Activated T-helper 9 cell treated with anti-CD3 and anti-CD28 coated beads, Interleukin-2, amount 50 U/mL, for 16 hours (primary cell): ENCODE data around the gene XRCC3.

Experiments
- DNase-seq: peaks from one replicate; pipeline ENCODE4 v3.0.0-alpha.2; 2020; ENCODE audit warnings: low read depth

XRCC3 gene

DNA sequence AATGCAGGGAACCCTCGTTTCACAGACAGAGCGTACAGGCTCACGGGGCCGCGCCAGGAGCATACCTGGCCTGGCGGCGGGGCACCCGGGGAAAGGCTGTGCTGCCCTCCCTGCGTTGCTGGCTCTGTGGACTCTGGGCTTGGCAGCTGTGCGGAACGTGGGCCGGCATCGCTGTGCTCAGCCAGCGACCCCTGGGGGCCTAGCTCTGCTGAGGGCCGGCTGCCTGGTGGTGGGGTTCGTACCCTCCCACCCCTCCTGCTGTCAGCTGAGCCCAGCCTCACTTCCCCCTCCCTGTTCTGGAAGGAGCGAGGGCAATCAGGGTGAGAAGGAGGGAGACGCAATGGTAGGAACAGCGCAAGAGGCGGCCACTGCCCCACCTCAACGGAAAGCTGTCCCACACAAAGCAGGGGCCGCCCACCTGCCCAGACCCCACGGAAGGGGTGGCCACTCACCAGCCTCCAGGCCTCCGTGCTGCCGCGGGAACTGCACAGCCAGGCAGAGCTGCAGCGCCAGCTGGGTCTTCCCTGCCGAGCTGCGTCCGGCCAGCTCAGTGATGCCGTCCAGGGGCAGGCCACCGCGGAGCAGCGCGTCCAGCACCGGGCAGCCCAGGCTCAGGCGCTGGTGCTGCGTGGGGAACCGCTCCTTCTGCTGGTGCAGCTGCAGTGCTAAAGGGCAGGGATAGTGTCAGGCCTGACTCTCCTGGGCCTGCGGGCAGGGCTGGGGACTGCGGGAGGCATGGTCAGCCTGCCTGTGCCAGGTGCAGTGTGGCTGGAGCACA lies 8.5 kb downstream of the XRCC3 start:
- no peak for DNase-seq

DNA sequence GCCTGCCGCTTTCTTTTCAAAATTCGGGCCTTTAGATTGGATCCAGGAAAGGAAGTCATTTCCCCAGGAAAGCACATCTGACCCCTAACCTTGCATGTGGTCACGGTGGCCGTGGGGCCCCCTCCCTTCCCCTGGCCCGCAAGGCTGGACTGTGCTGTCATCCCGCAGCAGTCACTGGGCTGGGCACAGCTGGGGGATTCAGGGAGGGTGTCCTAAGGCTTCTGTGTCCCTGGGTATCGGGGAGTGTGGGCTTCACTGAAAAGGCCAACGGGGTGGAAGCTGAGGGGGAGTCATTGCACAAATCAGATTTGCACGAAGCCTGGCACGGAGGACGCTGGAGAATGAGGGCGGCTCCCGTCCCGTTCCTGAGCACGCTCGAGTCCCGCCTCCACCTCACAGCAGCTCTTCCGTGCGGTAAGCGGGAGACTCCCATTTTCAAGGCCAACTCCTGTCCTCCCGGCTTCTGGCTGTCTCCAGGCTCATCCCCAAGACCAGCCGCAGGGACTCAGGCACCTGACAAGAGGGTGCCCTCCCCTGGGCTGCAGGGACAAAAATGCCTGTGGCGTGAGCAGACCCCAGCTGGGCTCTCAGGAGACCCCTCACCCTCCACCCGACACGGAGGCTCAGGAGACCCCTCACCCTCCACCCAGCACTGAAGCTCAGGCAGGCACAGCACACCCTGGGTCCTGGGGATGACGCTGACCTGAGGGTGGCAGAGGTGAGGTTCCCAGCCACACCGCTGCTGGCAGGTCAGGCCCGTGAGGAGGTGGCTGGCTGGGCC lies 9.6 kb downstream of the XRCC3 start:
- no peak for DNase-seq

DNA sequence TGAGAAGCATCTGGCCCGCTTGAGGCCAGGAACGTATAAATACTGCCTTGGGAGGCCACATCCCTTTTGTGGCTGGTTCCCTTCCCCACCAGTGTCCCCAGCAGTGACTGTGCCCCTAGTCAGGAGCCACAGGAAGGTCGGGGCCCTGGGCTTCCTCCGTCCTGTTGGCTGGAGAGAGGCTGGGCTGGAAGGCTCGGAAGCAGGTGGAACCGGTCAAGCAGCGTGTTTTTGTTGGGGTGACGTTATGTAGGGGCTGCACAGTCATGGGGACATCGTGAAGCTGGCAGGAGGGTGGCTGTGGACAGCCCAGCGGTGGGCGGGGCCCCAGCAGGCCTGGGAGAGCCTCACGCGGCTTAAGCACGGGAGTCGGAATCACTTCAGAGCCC lies 10.1 kb downstream of the XRCC3 start:
- no peak for DNase-seq

DNA sequence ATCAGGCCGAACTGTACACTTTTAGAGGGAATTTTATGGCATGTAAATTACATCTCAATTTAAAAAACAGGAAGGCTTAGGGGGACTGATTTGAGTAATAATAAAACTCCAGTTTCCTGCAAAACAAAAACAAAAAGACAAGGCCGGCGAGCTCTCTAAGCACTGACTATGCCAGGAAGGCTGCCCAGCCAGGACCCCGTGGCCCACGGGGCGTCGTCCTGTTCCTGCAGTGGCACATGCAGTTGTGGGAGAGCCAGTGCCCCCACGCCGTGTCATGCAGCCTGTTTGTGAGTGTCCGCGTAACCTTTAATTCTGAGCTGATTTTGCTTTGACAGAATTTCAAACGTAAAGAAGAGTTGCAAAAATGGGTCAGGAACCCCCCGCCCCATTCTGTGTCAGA lies 10.5 kb downstream of the XRCC3 start:
- DNase-seq, result no peak

DNA sequence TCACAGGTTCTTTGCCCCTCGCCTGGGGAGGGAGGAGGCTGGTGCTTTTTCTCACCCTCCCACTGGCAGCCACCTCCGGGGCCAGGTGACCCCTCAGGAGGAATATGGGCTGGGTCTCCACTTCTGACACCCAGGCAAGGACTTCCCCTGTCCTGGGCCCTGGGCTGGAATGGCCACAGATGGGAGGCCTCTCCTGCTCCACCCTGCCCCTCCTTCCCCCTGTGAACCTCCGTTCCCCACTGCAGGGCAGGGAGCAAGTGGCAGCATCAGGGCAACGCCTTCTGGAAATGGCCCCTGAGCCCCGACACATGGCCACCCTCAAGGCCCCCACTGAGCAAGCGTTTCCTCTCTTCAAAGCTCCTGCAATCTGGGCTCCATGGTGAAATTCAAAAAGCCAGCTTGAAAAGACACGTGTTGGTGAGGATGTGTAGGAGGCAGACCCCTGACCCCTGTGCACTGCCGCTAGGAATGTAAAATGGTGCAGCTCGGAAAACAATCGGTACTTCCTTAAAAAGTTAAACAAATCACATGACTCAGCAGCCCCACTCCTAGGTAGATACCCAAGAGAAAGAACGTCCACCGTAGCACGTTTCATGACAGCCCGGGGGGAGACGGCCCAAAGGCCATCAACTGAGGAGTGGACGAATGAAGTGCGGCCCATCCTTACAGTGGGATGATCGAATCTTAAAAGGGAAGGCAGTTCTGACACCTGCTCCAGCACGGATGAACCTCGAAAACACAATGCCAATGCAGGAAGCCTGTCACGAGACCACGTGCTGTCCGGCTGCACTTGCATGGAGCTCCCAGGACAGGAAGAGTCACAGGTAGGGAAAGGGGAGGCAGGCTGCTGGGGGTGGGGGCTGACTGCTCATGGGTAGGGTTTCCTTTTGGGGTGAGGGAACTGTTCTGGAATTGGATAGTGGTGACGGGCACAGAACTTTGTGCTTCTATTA lies 11.5 kb downstream of the XRCC3 start:
- no peak for DNase-seq

DNA sequence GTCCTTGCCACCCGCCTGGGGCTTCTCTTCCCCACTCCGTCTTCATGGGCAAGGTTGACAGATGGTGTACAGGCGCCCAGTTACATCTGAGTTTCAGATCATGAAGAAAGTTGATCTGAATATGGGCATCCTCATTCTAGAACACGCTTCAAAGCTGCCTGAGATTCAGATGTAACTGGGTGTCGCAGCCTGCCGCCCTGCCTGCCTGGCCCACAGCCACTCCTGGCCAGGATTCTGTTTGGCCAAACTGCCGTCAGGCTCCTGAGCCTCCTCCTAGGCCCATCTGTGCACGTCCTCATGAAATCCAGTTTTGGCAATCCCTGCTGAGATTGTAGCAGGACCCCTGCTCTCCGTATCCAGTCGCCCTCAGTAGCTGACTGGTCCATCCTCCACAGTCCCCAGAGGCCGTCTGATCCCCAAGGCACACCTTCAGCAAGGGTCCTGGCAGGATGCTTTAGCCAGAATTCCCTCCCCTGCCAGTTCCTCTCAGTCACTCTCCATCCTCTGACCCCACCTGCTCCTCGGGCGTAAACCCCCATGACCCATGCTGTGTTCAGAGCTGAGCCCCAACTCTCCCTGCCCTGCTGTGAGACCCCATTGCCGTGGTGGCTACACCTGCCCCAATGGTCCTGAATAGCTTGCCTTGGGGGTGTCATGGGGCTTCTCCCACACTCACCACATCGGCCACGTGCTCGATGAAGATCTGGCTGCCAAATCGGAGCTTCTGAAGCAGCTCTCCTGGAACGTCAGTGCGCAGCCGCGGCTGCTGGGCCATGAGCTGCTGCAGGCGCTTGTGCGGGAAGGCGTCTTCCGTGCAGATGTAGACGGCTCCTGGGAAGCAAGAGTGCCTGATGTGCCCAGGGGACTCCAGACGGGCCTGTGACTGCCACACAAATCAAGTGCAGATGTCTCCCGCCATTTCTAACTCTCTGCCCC lies 12.5 kb downstream of the XRCC3 start:
- DNase-seq, result no peak

DNA sequence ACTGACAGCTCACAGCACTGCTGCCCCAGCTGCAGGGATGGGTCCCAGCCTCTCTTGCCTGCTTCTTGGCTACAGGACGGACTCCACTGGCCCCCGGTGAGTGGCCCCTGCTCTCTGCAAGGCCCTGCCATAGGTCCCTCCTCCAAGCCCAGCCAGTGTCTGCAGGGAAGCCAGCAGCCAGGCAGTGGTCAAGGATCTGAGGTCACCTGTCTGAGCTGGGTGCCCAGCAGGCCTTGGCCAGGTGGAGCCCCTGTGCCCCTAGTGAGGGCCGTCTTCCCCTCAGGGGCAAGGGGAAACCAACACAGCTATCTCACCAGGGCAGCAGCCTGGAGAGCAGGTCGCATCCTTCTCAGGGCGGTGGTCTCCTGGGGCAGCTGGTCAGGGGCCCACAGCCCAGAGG lies 13.2 kb downstream of the XRCC3 start:
- DNase-seq, result no peak

DNA sequence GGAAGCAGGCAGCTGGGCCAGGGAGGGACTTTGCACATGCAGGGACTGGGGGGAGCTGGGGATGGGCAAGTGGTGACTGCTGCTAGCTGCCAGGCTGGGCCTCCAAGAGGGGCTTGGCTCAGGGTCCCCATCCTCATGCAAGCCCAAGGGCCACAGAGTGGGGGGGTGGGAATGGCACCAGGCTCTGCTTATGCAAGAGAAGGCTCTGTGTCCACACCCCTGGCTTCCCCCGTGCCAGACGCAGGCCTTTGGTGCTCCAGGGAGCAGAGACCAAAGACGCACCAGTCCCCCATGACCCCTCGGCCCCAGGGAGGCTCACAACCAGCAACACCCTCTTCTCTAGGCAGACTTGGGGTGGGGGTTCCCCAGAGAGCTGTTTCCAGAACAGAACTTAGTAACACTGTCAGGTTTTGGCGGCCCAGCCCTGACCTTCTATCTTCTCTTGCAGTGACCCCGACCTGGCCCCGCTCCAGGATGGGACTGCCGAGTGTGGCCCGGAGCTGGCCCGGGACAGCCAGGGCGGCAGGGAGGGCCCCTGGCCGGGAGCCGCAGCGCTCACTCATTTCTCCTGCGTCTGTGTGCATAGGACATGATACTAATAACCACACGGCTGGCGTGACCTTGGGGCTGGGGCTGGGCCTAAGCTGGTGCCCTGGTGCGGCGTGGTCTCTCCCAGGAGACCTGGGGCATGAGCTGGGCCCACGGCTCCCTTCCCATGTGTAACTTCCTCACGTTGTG lies 14.3 kb downstream of the XRCC3 start:
- no peak for DNase-seq

DNA sequence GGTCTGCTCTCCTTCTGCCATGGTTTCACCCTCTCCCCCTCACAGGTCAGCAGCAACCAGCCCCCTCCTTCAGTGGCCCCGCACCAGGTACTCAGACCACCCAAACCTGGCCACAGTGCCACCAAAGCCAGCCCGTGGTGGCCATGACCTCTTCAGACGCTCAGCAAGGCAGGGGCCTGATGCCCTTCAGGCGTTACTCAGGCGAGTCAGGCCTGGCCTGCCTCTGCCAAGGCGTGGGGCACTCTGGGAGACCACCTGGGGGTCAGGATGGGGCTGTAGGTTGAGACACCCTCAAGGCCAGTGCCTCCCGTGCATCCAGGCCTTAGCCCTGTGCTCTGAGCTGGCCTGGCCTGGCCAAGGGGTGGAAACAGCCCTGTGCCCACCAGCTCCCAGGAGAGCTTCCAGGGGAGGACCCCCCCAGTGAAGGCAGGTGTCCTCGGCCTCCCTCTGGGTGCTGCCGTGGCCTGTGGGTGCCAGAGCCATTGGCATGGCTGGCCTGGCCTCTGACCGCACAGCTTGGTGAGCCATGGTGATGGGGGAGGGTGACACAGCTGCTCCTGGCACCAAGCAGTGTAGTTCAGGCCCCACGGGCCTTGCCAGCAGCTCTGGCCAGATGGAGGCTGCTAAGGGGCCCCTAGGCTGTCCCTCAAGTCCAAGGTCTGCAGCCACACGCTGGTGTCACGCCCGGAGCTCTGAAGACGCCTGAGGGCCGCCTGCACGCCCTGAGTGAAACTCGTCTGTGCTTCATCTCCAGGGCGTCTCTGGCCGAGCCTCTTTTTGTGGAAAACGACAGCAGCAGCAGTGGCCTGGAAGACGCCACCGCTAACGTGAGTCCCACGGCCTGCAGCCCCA lies 15.1 kb downstream of the XRCC3 start:
- no peak for DNase-seq

DNA sequence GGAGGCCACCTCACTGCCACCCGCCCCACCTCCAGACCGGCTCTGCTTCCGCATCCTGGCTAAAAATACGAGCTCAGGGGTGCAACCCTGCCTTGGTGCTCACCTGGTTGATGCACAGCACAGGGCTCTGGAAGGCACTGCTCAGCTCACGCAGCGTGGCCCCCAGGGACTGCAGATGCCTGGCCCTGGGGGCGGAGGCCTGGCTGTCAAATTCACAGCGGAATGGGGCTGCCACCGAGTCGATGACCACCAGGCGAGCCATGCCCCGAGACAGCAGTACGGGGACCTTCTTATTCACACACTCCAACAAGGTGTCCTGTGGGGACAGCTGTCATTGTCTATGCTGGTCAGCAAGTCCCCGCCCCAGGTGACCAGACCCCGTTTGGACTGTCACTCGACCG lies 16.0 kb downstream of the XRCC3 start:
- DNase-seq, result no peak

DNA sequence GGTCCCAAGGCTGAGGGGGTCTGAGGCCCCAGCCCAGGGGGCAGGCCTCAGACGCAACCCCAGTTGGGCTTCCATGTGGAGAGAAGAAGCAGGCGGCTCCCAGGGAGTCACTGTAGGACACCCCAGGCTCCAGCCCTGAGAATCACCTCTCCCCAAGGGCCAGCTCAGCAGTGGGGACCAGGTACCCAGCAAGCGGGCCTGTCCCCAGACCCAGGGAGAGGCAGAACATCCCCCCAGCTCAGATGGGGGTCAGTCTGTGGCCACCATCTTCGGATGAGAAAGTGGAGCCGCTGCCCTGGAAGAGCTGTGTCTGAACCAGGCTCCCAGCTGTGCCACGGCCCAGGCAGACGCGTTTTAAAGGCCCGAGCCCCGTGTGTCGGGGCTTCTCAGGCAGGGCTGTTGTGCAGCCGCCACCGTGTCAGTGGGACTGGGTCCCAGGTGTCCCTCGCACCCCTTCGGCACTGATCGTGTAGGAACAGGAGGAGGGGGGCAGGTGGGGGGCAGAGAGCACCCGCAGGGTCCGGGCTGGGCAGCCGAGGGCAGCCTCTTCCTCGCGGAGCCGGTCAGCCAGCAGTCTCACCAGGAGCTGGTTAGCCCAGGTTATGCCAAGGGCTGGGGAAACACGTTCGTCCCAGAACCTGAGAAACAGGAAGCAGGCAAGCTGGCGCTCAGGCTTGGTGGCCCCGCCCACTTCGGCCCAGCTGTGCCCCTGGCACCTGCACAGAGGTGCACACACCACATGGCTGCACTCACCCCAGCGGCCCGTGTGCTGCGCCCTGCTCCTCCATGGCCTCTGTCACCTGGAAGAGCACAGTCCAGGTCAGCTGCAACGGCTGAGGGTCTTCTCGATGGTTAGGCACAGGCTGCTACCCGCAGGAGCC lies 16.6 kb downstream of the XRCC3 start:
- DNase-seq, result no peak

DNA sequence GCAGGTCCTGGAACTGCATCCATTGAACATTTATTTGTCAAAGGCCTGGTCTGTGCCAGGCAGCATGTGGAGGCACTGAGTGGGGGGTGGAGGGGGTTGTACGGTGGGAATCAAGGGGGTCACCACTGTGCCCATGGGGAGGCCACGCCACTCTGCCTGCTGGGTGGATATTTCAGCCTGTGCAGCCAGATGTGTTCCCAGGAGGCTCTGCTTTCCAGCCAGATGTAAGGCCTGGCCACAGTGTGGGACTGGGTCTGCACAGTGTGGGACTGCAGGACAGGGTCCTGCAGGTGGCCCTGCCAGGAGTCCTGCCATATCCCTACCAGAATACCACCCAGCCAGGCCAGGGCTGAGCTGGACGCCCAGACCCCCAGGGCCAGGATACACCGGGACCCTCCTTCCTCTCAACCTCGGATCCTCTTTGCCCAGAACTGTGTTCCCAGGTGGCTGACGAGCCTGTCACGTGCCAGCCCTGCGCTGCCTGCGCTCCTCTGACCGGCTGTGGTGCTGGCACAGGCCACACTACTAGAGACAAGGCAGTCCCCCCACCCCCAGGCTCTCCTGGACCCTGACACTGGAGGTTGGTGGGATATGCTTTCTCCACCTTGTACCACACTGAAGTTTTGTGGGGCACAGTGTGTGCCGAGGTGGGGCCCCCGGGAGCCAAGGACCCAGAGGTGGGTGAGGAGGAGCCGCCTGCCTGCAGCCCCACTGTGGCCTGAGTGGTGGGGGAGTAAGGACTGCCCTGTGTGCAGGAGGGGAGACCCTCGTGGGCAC lies 17.5 kb downstream of the XRCC3 start:
- DNase-seq, result no peak

DNA sequence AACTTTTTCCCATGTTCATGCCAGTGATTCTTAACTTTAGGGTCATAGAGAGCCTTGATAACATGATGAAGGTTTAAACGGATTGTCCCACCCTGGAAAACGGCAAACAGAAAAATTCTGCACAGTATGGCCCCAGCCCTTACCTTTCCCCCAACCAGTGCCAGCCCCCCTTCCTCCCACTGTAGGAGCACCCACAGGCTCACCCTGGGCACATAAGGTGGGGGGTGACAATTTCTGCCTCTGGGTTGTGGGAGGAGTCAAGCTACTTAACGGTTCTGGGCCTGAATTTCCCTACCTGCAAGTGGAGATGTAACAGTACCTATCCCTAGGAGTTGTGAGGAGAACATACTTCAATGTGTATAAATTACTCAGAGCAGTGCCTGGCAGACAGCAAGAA lies 18.0 kb downstream of the XRCC3 start:
- DNase-seq, result no peak

DNA sequence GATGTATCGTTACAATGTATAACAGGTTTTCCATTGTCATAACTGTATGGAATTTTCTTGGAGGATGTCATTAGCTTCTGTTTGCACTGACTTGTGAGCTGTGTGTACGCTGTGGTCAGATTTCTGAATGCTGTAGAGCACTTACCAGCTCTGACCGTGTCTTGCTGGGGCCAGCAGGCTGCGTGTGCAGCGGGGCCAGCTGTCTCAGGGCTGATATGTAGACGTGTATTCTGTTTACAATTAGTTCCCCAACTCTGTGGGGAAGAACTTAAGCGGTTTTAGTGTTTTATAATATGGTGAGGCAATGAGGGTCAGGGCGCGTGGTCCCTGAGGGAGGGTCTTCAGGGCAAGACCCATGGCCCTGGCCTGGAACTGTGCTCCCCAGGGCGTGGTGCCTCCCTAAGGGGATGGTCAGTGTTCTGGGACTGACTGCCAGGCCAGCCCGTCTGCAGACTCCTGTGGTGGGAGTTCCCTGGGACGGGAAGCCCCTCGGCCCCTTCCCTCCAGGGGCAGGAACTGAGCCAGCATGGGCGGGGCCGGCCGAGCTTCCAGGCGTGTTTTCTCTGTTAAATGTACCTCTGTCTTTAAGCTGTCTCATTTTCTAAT lies 18.7 kb downstream of the XRCC3 start:
- DNase-seq, result no peak

DNA sequence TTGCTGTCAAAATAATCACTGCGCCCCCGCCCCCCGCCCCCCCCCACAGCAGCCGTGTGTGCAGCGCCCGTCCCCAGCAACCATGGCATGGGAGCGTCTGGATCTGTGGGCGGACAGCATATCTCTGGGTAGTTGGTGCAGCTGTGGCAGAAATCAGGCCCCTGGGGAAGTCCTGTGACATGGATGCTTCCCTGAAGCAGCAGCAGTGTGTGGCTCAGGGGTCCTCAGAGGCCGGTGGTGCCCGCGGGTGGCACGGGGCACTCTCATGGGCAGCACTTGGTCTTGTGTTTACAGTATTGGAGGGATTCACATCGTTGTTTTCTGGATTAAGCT lies 19.2 kb downstream of the XRCC3 start:
- no peak for DNase-seq

DNA sequence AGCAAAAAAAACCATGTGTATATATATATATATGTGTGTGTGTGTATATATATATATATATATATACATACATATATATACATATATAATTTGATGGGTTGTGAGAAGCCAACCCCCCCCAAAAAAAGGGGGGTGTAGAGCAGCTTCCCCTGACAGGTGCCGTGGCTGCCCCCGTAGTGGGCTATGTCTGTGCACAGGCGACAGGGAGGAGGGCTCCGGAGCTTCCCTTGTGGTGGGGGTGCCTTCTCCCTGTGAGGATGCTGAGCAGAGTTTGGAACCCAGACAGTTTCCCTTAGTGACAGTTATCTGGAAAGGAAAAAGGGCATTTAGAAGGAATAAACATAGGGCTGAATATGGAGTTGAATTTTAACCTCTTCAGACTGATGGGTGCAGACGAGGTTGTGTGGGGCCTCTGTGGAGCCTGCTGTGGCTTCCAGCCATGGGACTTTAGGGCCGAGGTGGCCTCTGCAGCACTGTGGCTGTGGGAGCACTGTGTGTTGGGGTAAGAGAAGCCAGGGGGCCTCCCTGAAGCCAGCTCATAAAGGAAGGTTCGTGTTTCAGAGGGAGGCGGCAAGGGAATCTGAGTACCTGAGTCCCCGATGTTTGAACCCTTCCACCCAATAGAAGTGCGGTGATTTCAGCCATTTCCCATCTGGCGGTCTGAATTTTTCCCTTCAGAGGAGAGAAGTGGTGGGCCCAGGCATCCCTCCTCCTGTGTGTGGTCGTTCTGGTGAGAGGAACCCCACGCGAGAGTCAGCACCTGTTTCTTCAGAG lies 19.8 kb downstream of the XRCC3 start:
- DNase-seq, result no peak

DNA sequence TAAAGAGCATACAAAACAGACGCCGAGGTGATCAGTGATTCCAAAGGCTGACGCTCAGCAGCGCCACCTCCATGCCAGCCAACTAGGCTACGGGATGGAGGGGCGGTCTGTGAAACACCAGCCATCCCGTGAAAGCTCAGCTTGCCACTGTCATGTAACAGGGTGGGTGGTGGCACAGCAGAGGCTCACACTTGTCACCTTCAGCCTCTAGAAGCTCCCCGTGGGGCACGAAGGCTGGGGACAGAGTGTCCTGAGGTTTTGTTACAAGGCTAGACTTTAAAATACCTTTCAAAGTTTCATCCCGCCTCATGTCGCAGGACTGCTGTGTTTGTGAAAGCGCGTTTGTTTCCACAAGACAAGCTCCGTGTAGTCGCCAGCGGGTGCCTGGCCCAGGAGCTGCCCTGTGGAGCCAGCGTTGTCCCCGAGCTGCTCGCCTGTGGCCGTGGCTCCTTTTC lies 20.7 kb downstream of the XRCC3 start:
- DNase-seq, result no peak
